Activated T-helper 1 cell treated with anti-CD3 and anti-CD28 coated beads, Interleukin-12 subunit alpha, Interleukin-12 subunit beta, Interleukin-2, Interleukin-4 antibody, amounts not matched to agents 30 ng/mL and 10 ng/mL and 1 ng/mL, durations not matched to agents 14 hours and 24 hours and 36 hours (primary cell): ENCODE measurements around the gene CATSPERD. TPM values are rescaled to one million over a fixed set of nuclear protein-coding genes. Genes with fewer than 3 reads are reported as not detected.
"Not testable (repeated sequence)": the region's sequence is repeated elsewhere in the genome, so short reads cannot be mapped to it uniquely, and the experiment has no call there.

Experiments used
- DNase-seq: peaks from one replicate; pipeline ENCODE4 v3.0.0; 2021; ENCODE audit warnings: low spot score
- H3K27ac Mint-ChIP-seq: one replicate; pipeline ENCODE4 v1.8.0; 2021; ENCODE audit warnings: mild to moderate bottlenecking, mixed read lengths
- H3K27me3 Mint-ChIP-seq: one replicate; pipeline ENCODE4 v1.8.0; 2022; ENCODE audit warnings: mild to moderate bottlenecking, moderate library complexity, mixed read lengths; ENCODE audit not compliant: insufficient read depth
- H3K36me3 Mint-ChIP-seq: one replicate; pipeline ENCODE4 v1.8.0; 2021; ENCODE audit warnings: low read depth, mixed read lengths
- H3K4me1 Mint-ChIP-seq: one replicate; pipeline ENCODE4 v1.8.0; 2021; ENCODE audit warnings: low read depth, mixed read lengths
- H3K4me3 Mint-ChIP-seq: one replicate; pipeline ENCODE4 v1.8.0; 2021; ENCODE audit warnings: mild to moderate bottlenecking, moderate library complexity, mixed read lengths
- H3K9me3 Mint-ChIP-seq: one replicate; pipeline ENCODE4 v1.8.0; 2021; ENCODE audit warnings: mixed read lengths
- intact Hi-C: fragments of 100-400 bp; cut with micrococcal nuclease; formaldehyde crosslinking; loops from one replicate; pipeline ENCODE4 v1.15.1; 2024
- total RNA-seq: library from RNA; stranded (reverse); gene quantifications from 2 replicates; pipeline ENCODE4 v1.2.3, GENCODE V29; 2022

The CATSPERD gene
- total RNA-seq, 1 donor from 2014 or later: not detected

GRCh38 chr19:5748920-5749319 lies 28.5 kb downstream of the CATSPERD start:
- DNase-seq, H3K27ac Mint-ChIP-seq, H3K27me3 Mint-ChIP-seq, H3K9me3 Mint-ChIP-seq, intact Hi-C loops, H3K36me3 Mint-ChIP-seq, H3K4me3 Mint-ChIP-seq, H3K4me1 Mint-ChIP-seq: not testable (repeated sequence)

GRCh38 chr19:5749505-5749904 lies 29.1 kb downstream of the CATSPERD start:
- Mint-ChIP-seq H3K36me3 (no peaks in the 10 kb centered on the region), H3K27me3 (no peaks in the 10 kb centered on the region), H3K4me1 (no peaks in the 10 kb centered on the region), H3K9me3 (no peaks in the 10 kb centered on the region), H3K27ac (no peak overlapping the region), H3K4me3 (no peak overlapping the region)
- DNase-seq: no peak
- intact Hi-C loops: no loop called here

GRCh38 chr19:5751709-5752108 lies 31.3 kb downstream of the CATSPERD start:
- Mint-ChIP-seq H3K36me3 (no peaks in the 10 kb centered on the region), H3K9me3 (no peaks in the 10 kb centered on the region), H3K27me3 (peaks cover 2% of the 10 kb centered on the region), H3K4me3 (no peak overlapping the region), H3K4me1 (no peaks in the 10 kb centered on the region), H3K27ac (no peak overlapping the region)
- intact Hi-C loops: no loop called here
- DNase-seq: no peak

- H3K27ac Mint-ChIP-seq: no peak overlapping the region
- no peak overlapping the region for H3K4me3 Mint-ChIP-seq
- intact Hi-C loops: no loop called here
- DNase-seq: no peak
- peaks cover 2% of the 10 kb centered on the region for H3K27me3 Mint-ChIP-seq
- H3K36me3 Mint-ChIP-seq: no peaks in the 10 kb centered on the region
- H3K9me3 Mint-ChIP-seq: no peaks in the 10 kb centered on the region
- no peaks in the 10 kb centered on the region for H3K4me1 Mint-ChIP-seq
Observed at GRCh38 chr19:5753743-5754142, 33.3 kb downstream of the CATSPERD start.

- peaks cover 2% of the 10 kb centered on the region for H3K27me3 Mint-ChIP-seq
- H3K4me3 Mint-ChIP-seq: no peak overlapping the region
- H3K27ac Mint-ChIP-seq: no peak overlapping the region
- intact Hi-C loops: no loop called here
- no peaks in the 10 kb centered on the region for H3K36me3 Mint-ChIP-seq
- no peaks in the 10 kb centered on the region for H3K9me3 Mint-ChIP-seq
- H3K4me1 Mint-ChIP-seq: no peaks in the 10 kb centered on the region
- no peak for DNase-seq
Observed at GRCh38 chr19:5762608-5763217, 42.3 kb downstream of the CATSPERD start.

GRCh38 chr19:5765220-5765619 lies 44.8 kb downstream of the CATSPERD start:
- Mint-ChIP-seq H3K27me3 (peaks cover 2% of the 10 kb centered on the region), H3K4me3 (no peak overlapping the region), H3K27ac (no peak overlapping the region), H3K4me1 (no peaks in the 10 kb centered on the region), H3K9me3 (no peaks in the 10 kb centered on the region), H3K36me3 (no peaks in the 10 kb centered on the region)
- DNase-seq: no peak
- intact Hi-C loops: no loop called here

GRCh38 chr19:5767949-5768348 lies 47.5 kb downstream of the CATSPERD start:
- H3K9me3 Mint-ChIP-seq: no peaks in the 10 kb centered on the region
- H3K27ac Mint-ChIP-seq: no peak overlapping the region
- no peaks in the 10 kb centered on the region for H3K36me3 Mint-ChIP-seq
- intact Hi-C loops: no loop called here
- no peak overlapping the region for H3K4me3 Mint-ChIP-seq
- H3K27me3 Mint-ChIP-seq: no peaks in the 10 kb centered on the region
- DNase-seq: no peak
- H3K4me1 Mint-ChIP-seq: no peaks in the 10 kb centered on the region

GRCh38 chr19:5772416-5772815 lies 52.0 kb downstream of the CATSPERD start:
- DNase-seq: no peak
- Mint-ChIP-seq H3K27ac (no peak overlapping the region), H3K27me3 (no peaks in the 10 kb centered on the region), H3K9me3 (no peaks in the 10 kb centered on the region), H3K4me1 (no peaks in the 10 kb centered on the region), H3K36me3 (no peaks in the 10 kb centered on the region), H3K4me3 (no peak overlapping the region)
- intact Hi-C loops: no loop called here

GRCh38 chr19:5773276-5773675 lies 52.8 kb downstream of the CATSPERD start:
- no peaks in the 10 kb centered on the region for H3K4me1 Mint-ChIP-seq
- no peaks in the 10 kb centered on the region for H3K27me3 Mint-ChIP-seq
- H3K4me3 Mint-ChIP-seq: no peak overlapping the region
- intact Hi-C loops: no loop called here
- H3K27ac Mint-ChIP-seq: no peak overlapping the region
- no peak for DNase-seq
- no peaks in the 10 kb centered on the region for H3K9me3 Mint-ChIP-seq
- H3K36me3 Mint-ChIP-seq: no peaks in the 10 kb centered on the region

GRCh38 chr19:5774921-5775320 lies 54.5 kb downstream of the CATSPERD start:
- DNase-seq: no peak
- H3K4me3 Mint-ChIP-seq: no peak overlapping the region
- intact Hi-C loops: no loop called here
- no peaks in the 10 kb centered on the region for H3K9me3 Mint-ChIP-seq
- H3K27me3 Mint-ChIP-seq: no peaks in the 10 kb centered on the region
- no peaks in the 10 kb centered on the region for H3K4me1 Mint-ChIP-seq
- no peaks in the 10 kb centered on the region for H3K36me3 Mint-ChIP-seq
- no peak overlapping the region for H3K27ac Mint-ChIP-seq

- Mint-ChIP-seq H3K9me3 (no peaks in the 10 kb centered on the region), H3K27me3 (no peaks in the 10 kb centered on the region), H3K4me3 (no peak overlapping the region), H3K4me1 (no peaks in the 10 kb centered on the region), H3K36me3 (no peaks in the 10 kb centered on the region), H3K27ac (no peak overlapping the region)
- intact Hi-C loops: no loop called here
- no peak for DNase-seq
Observed at GRCh38 chr19:5775668-5776309, 55.4 kb downstream of the CATSPERD start.

GRCh38 chr19:5778402-5778801 lies 58.0 kb downstream of the CATSPERD start:
- H3K27ac Mint-ChIP-seq: no peak overlapping the region
- H3K4me3 Mint-ChIP-seq: no peak overlapping the region
- H3K36me3 Mint-ChIP-seq: no peaks in the 10 kb centered on the region
- intact Hi-C loops: no loop called here
- DNase-seq: no peak
- H3K9me3 Mint-ChIP-seq: no peaks in the 10 kb centered on the region
- H3K4me1 Mint-ChIP-seq: no peaks in the 10 kb centered on the region
- H3K27me3 Mint-ChIP-seq: no peaks in the 10 kb centered on the region

GRCh38 chr19:5780916-5781315 lies 60.5 kb downstream of the CATSPERD start:
- intact Hi-C loops, H3K4me1 Mint-ChIP-seq, H3K27ac Mint-ChIP-seq, H3K4me3 Mint-ChIP-seq, H3K36me3 Mint-ChIP-seq, H3K9me3 Mint-ChIP-seq, DNase-seq, H3K27me3 Mint-ChIP-seq: not testable (repeated sequence)

GRCh38 chr19:5782322-5782721 lies 61.9 kb downstream of the CATSPERD start:
- DNase-seq: no peak
- Mint-ChIP-seq H3K27me3 (no peaks in the 10 kb centered on the region), H3K4me3 (no peak overlapping the region), H3K9me3 (no peaks in the 10 kb centered on the region), H3K27ac (no peak overlapping the region), H3K4me1 (no peaks in the 10 kb centered on the region), H3K36me3 (peaks cover 11% of the 10 kb centered on the region)
- intact Hi-C loops: no loop called here
